KOPT-K1 (cell line): Measurements from ENCODE around the gene SLC34A1.
"Not testable (repeated sequence)": the region's sequence is repeated elsewhere in the genome, so short reads cannot be mapped to it uniquely, and the experiment has no call there.

ENCODE experiments used
- H3K27ac ChIP-seq: fragments of 200-600 bp; sonication (generic); 2 replicates; pipeline ENCODE4 v1.5.1; 2016; ENCODE audit warnings: antibody characterized with exemption, mild to moderate bottlenecking, low read depth, low read length; ENCODE audit not compliant: poor library complexity, severe bottlenecking
- H3K36me3 ChIP-seq: fragments of 200-600 bp; sonication (generic); 2 replicates; pipeline ENCODE4 v1.5.1; 2017; ENCODE audit warnings: antibody characterized with exemption, mild to moderate bottlenecking, low read length, moderate library complexity; ENCODE audit not compliant: insufficient read depth
- H3K9me3 ChIP-seq: fragments of 200-600 bp; sonication (generic); 2 replicates; pipeline ENCODE4 v1.5.1; 2017; ENCODE audit warnings: antibody characterized with exemption, low read length, mild to moderate bottlenecking; ENCODE audit not compliant: insufficient read depth, poor library complexity, severe bottlenecking

Gene SLC34A1

DNA sequence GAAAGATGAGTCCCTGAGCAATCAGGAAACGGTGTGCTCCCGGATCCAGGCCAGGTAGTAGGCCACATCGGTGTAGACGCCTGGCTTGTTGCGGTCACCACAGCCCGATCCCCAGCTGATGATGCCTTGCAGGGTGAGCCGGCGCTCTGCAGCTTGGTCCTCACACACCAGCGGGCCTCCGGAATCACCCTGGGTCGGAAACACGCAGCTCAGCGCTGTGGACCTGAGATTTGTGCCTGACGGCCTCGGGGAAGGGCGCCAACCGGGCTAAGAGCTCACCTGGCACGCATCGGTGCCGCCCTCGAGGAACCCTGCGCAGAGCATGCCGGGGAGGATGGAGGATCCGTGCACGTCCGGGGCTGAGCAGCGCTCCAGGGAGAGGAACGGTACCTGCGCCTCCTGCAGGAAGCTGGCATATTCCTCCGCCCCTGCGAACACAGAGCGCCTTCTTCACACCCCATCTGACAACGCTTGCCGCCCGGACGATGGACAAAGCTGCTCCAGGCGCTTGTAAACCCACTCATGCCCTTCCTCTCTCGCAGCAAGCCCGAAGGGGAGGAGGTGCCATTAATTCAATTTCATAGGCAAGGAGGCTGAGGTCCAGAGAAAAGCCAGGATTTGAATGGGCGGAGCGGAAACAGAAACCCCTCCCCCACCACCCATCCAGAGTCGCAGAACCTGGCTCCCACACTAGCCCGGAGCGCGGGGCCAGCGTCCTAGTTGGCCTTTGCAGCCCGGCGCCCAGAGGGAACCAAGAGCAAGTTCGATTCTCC is 18.2 kb downstream of the SLC34A1 start:
- Histone ChIP-seq H3K9me3 (no peaks in the 10 kb centered on the region), H3K36me3 (no peaks in the 10 kb centered on the region), H3K27ac (no peak overlapping the region)

DNA sequence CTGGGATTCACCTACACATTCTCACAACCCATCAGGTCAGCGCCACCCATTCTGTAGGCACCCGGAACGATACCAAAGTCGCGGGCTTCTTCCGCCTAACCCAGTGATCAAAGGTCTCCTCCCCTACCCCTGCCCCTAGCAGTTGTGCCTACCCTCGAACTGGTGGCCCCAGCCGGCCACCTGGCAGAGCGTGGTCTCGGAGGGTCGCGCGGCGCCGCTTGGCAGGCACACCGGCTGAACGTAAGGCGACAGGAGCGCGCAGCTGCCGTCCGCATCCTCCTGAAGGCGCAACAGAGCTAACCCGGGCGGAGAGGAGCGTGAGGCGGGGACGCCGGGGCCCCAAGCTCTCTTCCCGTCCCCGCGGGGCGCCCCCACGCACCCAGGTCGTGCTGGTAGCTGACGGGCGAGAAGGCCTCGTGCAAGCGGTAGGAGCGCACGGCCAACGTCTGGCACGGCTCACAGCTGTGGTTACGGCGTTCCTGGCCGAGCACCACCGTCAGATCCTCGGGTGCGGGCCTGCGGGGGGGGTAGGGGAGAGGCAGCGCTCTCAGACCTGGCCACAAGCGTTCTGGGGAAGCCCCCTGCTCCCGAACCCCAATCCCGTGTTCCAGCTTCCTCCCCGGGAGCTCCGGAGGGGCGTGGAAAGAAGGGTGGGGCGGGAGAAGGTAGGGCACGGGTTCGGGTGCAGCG is 19.0 kb downstream of the SLC34A1 start:
- H3K27ac ChIP-seq: no peak overlapping the region
- H3K9me3 ChIP-seq: no peaks in the 10 kb centered on the region
- H3K36me3 ChIP-seq: no peaks in the 10 kb centered on the region

DNA sequence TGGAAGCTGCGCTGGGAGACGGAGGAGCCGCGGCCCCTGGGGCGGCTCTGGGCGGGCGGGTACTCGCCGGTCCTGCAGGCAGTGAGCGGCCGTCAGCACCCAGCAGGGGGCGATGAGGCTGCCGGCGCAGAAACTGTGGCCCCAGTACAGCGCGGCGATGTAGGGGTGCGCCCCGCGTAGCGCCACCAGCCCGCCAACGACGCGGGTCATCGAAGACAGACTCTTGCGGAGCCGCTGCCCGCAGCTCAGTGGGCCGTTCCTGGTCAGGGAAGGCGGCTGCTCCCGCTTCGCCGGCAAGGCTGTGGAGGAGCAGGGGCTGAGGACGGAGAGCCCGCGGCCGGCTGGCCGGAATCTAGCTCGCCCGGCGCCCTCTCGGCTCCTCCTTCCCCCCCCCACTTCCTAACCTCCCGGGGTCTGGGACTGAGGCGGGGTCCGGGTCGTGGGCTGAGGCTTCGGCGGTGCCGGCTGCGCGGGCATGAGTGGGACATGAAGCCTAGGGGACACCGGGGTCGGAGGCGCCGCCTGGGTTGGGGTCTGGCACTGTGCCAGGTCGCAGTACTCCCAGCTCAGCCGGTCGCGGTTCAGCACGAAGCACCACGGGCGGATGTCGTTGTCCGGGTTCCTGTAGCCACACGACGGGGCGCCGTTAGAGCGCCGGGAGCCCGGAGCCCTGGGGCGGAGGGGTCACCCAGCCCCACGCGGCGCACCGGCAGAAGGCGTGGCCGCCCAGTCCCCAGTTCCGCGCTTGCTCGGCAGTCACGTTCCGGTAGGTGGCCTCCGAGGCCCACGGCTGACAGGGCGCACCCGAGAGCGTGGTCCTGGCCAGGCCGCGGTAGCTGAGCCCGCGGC is 19.8 kb downstream of the SLC34A1 start:
- Histone ChIP-seq H3K27ac (no peak overlapping the region), H3K9me3 (no peaks in the 10 kb centered on the region), H3K36me3 (no peaks in the 10 kb centered on the region)

DNA sequence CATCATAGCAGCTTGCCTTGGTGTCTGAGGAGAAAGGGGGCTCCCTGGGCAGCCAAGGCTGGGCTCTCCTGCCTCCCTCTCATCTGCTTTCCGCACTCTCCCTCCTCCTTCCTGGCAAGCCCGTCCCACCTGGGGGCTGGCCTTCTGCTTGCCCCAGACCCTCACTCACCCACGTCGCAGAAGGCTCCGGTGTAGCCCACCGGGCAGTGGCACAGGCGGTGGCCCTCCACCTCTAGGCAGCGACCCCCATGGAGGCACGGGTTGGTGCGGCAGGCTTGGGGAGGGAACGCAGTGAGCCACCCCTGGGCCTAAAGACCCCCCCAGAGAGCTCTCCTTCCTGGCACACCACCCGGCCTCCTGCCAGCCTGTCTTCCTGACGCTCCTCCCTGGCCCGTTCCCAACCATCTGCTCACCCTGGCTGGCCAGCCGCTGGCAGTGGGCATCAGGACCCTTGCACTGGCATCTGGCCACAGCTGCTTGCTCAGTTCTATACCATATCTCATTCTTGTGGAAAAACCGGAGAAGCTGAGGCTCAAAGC is 20.5 kb downstream of the SLC34A1 start:
- H3K27ac ChIP-seq: no peak overlapping the region
- no peaks in the 10 kb centered on the region for H3K9me3 ChIP-seq
- H3K36me3 ChIP-seq: no peaks in the 10 kb centered on the region

DNA sequence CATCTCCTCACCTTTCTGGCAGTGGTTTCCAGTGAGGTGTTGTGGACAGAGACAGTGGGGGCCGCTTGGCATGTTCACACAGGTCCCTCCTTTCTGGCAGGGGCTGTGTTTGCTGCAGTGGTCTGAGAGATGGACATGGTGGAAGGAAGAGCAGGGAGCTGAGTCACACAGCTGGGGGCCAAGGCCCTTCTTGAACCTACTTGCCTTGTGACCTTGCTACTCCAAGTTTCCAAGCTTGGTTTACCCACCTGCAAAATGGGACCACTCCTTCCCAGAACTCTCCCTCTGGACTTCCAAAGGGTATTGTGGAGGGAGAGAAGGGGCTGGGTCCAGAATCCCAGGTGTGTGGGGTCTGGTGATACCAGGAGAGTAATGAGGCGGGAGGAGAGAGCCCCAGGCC is 21.1 kb downstream of the SLC34A1 start:
- H3K27ac ChIP-seq: no peak overlapping the region
- H3K9me3 ChIP-seq: no peaks in the 10 kb centered on the region
- H3K36me3 ChIP-seq: no peaks in the 10 kb centered on the region

DNA sequence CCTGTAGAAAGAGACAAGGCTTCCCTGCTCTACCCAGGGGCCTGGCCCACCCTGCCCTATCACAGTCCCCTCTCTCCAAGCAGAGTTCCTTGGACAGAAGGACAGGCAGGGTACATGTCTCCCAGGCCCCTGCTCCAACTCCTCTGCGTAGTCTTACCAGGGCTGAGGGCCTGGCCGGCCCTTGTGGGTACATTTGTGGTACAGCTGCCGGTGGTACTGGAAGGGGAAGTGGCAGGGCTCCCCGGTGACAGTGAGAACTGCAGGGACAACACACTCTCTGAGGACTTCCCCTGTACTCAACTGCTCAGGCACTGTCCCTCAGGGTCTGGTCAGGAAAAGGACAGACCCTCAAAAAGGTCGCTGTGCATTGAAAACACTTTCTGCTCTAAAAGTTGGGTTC is 21.6 kb downstream of the SLC34A1 start:
- no peak overlapping the region for H3K27ac ChIP-seq
- H3K36me3 ChIP-seq: no peaks in the 10 kb centered on the region
- no peaks in the 10 kb centered on the region for H3K9me3 ChIP-seq

DNA sequence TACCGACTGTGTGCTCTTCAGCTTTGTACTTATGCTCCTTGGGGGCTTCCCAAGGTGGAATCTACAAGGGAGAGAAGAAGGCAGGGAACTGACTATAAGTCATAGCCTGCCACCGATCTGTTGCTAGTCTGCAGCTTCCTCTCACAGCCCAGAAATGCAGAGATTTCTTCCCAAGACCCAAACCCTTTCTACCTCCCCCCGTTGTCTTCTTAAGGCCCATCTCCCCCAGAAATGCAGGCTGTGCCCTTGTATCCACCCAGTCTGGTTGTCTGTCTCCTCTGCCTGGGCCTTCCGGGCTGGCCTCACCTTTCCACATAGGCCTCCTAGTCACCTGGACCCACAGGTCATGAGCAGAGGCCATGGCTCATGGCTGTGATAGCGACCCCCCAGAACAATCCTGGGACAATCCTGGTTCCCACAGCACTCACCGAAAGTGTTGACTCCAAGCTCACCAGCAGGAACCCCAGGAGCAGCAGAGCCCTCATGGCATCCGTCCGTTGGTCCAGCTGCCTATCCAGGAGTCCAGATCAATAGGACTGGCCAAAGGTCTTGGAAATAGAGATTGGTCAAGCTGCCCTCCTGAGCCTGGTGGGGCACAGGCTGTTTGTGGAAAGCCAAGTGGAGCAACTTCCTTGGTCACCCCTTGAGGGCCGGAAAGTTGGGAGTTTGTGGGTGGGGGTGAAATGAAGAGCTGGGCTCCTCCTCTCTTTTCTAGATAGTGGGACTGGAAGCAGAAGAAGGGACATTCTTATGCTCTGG is 25.0 kb downstream of the SLC34A1 start, which contains the start of gene F12:
TSS of gene F12 (minus strand) at position 522 of the 759 bp plus-strand sequence. CDS start at position 485, 37 bp downstream.
- Histone ChIP-seq H3K9me3 (no peaks in the 10 kb centered on the region), H3K27ac (no peak within 1 kb of the TSS), H3K36me3 (no peaks in the 10 kb centered on the region)

DNA sequence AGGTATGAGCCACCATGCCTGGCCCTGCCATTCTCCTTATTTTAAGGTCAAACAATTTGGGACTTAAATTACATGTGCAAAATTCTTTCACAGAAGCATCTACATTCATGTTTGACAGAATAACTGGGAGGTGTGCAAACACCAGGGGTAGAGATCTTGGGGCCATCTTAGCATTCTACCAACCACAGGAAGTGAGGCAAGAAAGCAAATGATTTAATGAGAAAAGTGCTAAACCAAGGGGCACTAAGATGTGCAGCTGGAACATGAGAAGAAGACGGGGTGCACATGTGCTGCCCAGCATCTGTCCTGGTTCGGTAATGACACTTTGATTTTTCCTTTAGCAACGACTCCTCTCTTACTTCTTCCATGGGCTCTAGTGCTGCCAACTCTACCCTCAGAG is 26.3 kb downstream of the SLC34A1 start:
- Histone ChIP-seq H3K36me3 (no peaks in the 10 kb centered on the region), H3K9me3 (no peaks in the 10 kb centered on the region), H3K27ac (peak overlapping the region; percentile 14)

DNA sequence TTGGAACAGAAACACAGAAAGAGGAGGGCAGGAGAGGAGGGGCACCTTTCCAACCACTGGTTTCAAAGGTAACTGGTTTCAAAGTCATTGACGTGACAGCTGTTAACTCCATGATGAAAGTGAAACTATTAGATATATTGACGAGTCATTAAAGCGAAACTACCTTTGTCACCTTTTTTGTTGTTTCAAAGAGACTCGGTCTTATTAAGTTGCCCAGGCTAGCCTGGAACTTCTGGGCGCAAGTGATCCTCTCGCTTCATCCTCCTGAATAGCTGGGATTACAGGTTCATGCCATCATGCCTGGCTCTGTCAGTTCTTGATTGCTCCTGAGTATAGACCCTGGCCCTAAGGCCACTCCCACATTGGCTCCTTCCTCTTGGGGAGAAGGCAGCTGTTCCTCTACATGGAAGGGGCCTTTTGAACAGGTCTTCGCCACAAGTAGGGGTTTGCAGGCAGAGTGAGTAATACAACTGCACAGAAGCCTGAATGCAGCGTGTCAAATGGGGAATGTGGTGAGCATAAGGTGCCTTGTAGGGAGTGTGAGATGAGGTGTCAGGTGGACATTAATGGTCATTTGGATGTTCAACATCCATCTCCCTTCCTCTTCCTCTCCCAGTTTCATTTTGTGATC is 28.5 kb downstream of the SLC34A1 start:
- H3K27ac ChIP-seq: peak overlapping the region; percentile 68
- no peaks in the 10 kb centered on the region for H3K36me3 ChIP-seq
- H3K9me3 ChIP-seq: no peaks in the 10 kb centered on the region

DNA sequence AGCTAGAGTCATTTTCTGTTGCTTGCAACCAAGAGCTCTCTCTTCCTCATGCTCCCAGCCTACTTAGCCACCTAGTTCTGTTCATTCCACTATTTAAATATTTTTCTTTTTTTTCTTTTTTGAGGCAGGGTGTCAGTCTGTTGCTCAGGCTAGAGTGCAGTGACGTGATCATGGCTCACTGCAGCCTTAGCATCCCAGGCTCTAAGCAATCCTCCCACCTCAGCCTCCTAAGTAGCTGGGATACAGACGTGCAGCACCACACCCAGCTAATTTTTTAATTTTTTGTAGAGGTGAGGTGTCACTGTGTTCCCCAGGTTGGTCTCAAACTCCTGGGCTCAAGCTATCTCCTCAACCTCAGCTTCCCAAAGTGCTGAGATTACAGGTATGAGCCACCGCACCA is 30.2 kb downstream of the SLC34A1 start:
- H3K36me3 ChIP-seq: no peaks in the 10 kb centered on the region
- H3K27ac ChIP-seq: no peak overlapping the region
- no peaks in the 10 kb centered on the region for H3K9me3 ChIP-seq

DNA sequence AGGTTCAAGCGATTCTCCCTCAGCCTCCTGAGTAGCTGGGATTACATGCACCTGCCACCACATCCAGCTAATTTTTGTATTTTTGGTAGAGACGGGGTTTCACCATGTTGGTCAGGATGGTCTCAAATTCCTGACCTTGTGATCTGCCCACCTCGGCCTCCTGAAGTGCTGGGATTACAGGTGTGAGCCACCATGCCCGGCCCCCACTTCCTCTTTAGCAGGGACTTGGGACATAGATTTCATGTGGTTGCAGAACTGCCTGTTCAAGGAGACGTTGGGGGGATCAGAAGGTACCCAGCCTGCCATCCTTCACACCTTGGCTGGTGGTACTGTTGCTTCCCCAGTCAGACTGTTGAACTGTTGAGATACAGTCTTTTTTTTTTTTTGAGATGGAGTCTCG is 32.8 kb downstream of the SLC34A1 start:
- not testable (repeated sequence) for H3K9me3 ChIP-seq, H3K27ac ChIP-seq, H3K36me3 ChIP-seq

DNA sequence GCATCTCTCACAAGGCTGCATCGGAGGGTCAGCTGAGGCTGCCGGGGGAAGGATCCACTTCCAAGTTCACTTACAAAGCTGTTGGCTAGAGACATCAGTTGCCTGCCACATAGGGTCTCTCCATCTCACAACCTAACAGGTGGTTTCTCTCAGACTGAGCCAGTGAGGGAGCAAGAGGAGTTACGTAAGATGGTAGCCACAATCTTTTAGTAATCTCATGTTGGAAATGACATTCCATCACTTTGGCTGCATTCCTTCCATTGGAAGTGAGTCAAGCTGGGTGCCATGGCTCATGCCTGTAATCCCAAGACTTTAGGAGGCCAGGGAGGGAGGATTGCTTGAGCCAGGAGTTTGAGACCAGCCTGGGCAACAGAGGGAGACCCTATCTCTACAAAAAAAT is 34.8 kb downstream of the SLC34A1 start:
- no peaks in the 10 kb centered on the region for H3K36me3 ChIP-seq
- H3K27ac ChIP-seq: no peak overlapping the region
- H3K9me3 ChIP-seq: no peaks in the 10 kb centered on the region

DNA sequence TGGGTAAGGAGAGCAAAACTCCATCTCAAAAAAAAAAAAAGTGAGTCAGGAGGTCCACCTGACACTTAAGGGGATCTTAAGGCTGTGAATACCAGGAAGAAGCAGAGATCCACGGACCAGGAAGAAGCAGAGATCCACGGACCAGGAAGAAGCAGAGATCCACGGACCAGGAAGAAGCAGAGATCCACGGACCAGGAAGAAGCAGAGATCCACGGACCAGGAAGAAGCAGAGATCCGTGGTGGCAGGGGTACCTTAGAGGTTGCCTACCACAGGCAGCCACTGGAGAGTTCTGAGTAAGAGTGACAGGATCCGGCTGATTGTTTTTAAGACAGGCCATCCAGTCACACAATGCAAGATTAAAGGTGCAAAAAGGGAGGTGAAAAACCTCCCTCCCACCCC is 36.2 kb downstream of the SLC34A1 start:
- H3K9me3 ChIP-seq, H3K27ac ChIP-seq, H3K36me3 ChIP-seq: not testable (repeated sequence)
